B cell (primary cell): ENCODE results near the gene CHPF2. TPM values are rescaled to one million over a fixed set of nuclear protein-coding genes. Genes with fewer than 3 reads are reported as not detected.

Experiments
- ATAC-seq: fragments of 200-7000 bp; cut with Tn5 transposase; one replicate; pipeline ENCODE4 v1.10.0; 2021; ENCODE audit warnings: low read depth, mild to moderate bottlenecking, moderate number of reproducible peaks, moderate library complexity
- CTCF ChIA-PET: fragments of 350-600 bp; sonication (Branson Sonifier 250); formaldehyde crosslinking; loops from one replicate; lab custom pipeline; 2021; ENCODE audit warnings: antibody characterized with exemption, inconsistent platforms; lab: Charles Lee
- POLR2A ChIA-PET: fragments of 350-600 bp; sonication (Branson Sonifier 250); formaldehyde crosslinking; loops from one replicate; lab custom pipeline; 2021; ENCODE audit warnings: antibody characterized with exemption; lab: Charles Lee
- DNase-seq: peaks from one replicate; pipeline ENCODE4 v3.0.0; 2013
- H2AFZ ChIP-seq: 2 replicates; pipeline ENCODE4 v1.6.1; 2012; ENCODE audit warnings: mild to moderate bottlenecking, low read depth, low read length; ENCODE audit not compliant: insufficient read depth, poor library complexity, severe bottlenecking
- H3K27ac ChIP-seq, 2 donors: 1 replicate in 1 of 2; 2 replicates in 1 of 2; pipeline ENCODE4 v1.5.1; 2012 to 2013; ENCODE audit warnings: low read length in 2 of 2, mild to moderate bottlenecking in 2 of 2, moderate library complexity in 1 of 2
- H3K27me3 ChIP-seq, 4 experiments: fragments of 200-600 bp in 1 of 4; sonication (generic) in 1 of 4; replicated peaks in 1 of 4; 1 replicate in 2 of 4; 2 replicates in 2 of 4; pipeline versions ENCODE4 v1.6.1 to v1.7.0; 2013 to 2016; ENCODE audit warnings: low read length in 3 of 4, mild to moderate bottlenecking in 2 of 4, mixed read lengths in 1 of 4, moderate library complexity in 1 of 4; ENCODE audit not compliant: insufficient read depth in 4 of 4, control insufficient read depth in 3 of 4; ENCODE audit errors: control extremely low read depth in 1 of 4
- H3K36me3 ChIP-seq, 2 experiments: replicated peaks in 1 of 2; 1 replicate in 1 of 2; 2 replicates in 1 of 2; pipeline versions ENCODE4 v1.6.1 to v1.7.1; 2013; ENCODE audit warnings: low read length in 1 of 2; ENCODE audit not compliant: insufficient read depth in 2 of 2, control insufficient read depth in 1 of 2; ENCODE audit errors: control extremely low read depth in 1 of 2, extremely low read depth in 1 of 2
- H3K4me1 ChIP-seq, 2 donors: fragments of 200-600 bp in 1 of 2; sonication (generic) in 1 of 2; 1 replicate in 1 of 2; 2 replicates in 1 of 2; pipeline versions ENCODE4 v1.5.1 to v1.6.1; 2013 to 2017; ENCODE audit warnings: low read length in 2 of 2; ENCODE audit not compliant: control insufficient read depth in 2 of 2, insufficient read depth in 2 of 2
- H3K4me2 ChIP-seq: replicated peaks from 2 replicates; pipeline ENCODE3; 2012; ENCODE audit warnings: mild to moderate bottlenecking, low read depth, low read length; ENCODE audit not compliant: poor library complexity, severe bottlenecking
- H3K4me3 ChIP-seq, 5 experiments: fragments of 200-600 bp in 1 of 5; sonication (generic) in 1 of 5; 1 replicate in 3 of 5; 2 replicates in 2 of 5; pipeline versions ENCODE4 v1.5.1 to v1.7.0; 2011 to 2016; ENCODE audit warnings: low read length in 4 of 5, mild to moderate bottlenecking in 4 of 5, low read depth in 2 of 5, control low read depth in 1 of 5, moderate library complexity in 1 of 5; ENCODE audit not compliant: insufficient read depth in 1 of 5; ENCODE audit errors: control extremely low read depth in 1 of 5, extremely low read depth in 1 of 5
- H3K79me2 ChIP-seq: fragments of 200-600 bp; sonication (generic); one replicate; pipeline ENCODE4 v1.6.0; 2016; ENCODE audit warnings: low read length; ENCODE audit not compliant: control insufficient read depth, insufficient read depth
- H3K9ac ChIP-seq: fragments of 200-600 bp; sonication (generic); 2 replicates; pipeline ENCODE4 v1.6.1; 2017; ENCODE audit warnings: mild to moderate bottlenecking, low read length, moderate library complexity
- H3K9me3 ChIP-seq, 3 donors: one replicate each; pipeline versions ENCODE4 v1.6.1 to v1.7.1; 2013; ENCODE audit warnings: low read length in 2 of 3; ENCODE audit not compliant: control insufficient read depth in 2 of 3, insufficient read depth in 1 of 3; ENCODE audit errors: control extremely low read depth in 1 of 3
- H4K20me1 ChIP-seq: 2 replicates; pipeline ENCODE4 v1.6.0; 2012; ENCODE audit warnings: mild to moderate bottlenecking, low read length; ENCODE audit not compliant: insufficient read depth, control insufficient read depth, poor library complexity, severe bottlenecking
- H3K27ac Mint-ChIP-seq: one replicate; pipeline ENCODE4 v1.8.0; 2021; ENCODE audit warnings: mixed read lengths
- H3K27me3 Mint-ChIP-seq: one replicate; pipeline ENCODE4 v1.8.0; 2021; ENCODE audit warnings: mixed read lengths
- H3K4me1 Mint-ChIP-seq: one replicate; pipeline ENCODE4 v1.8.0; 2021; ENCODE audit warnings: mixed read lengths
- H3K4me3 Mint-ChIP-seq: one replicate; pipeline ENCODE4 v1.8.0; 2021; ENCODE audit warnings: mixed read lengths
- H3K9me3 Mint-ChIP-seq: one replicate; pipeline ENCODE4 v1.8.0; 2022; ENCODE audit warnings: mixed read lengths; ENCODE audit not compliant: insufficient read depth
- CTCF ChIP-seq: fragments of 200-600 bp; IDR thresholded peaks from one replicate; pipeline ENCODE4 v1.8.0; 2022; ENCODE audit warnings: antibody characterized with exemption, mild to moderate bottlenecking
- EZH2 ChIP-seq: IDR thresholded peaks from 2 replicates; pipeline ENCODE4 v1.6.1; 2012; ENCODE audit warnings: borderline replicate concordance, low read depth, mild to moderate bottlenecking, moderate library complexity, low read length; ENCODE audit not compliant: insufficient read depth, poor library complexity, severe bottlenecking
- WGBS: methylation state at CpG from one replicate; pipeline ENCODE4 v1.1.5; 2013; ENCODE audit warnings: missing lambda C conversion rate; ENCODE audit not compliant: insufficient coverage; 5-methylcytosine and 5-hydroxymethylcytosine counted together
- intact Hi-C: fragments of 100-400 bp; cut with micrococcal nuclease; formaldehyde crosslinking; loops from one replicate; pipeline ENCODE4 v1.10.0; 2022
- polyA plus RNA-seq: library from polyadenylated mRNA; depleted of rRNA; stranded (reverse); fragments of >200 nt; gene quantifications from 2 replicates; pipeline ENCODE4 v1.2.3, GENCODE V29; 2012
- total RNA-seq, 2 donors: library from RNA; stranded (reverse); fragments of 120-200 nt in 1 of 2; gene quantifications; 1 replicate in 1 of 2; 2 replicates in 1 of 2; pipeline versions ENCODE4 v1.2.3 to v1.2.4, GENCODE V29; 2013 to 2022

CHPF2 gene
- total and polyA plus RNA-seq, 2 donors (not counting 1 experiment from before 2014, with no cell fraction given) = 39.4 to 39.9 TPM

- ChIA-PET CTCF (no interaction called here), POLR2A (no interaction called here)
- Histone ChIP-seq H3K4me3 (no peak overlapping the region), H3K4me1 (no peaks in the 10 kb centered on the region), H4K20me1 (no peaks in the 10 kb centered on the region), H3K27me3 (peaks cover 0 to 8% (median 0%) of the 10 kb centered on the region in 4 experiments), H3K79me2 (no peaks in the 10 kb centered on the region), H3K9me3 (no peaks in the 10 kb centered on the region), H2AFZ (no peak overlapping the region), H3K4me2 (no peak overlapping the region), H3K9ac (no peak overlapping the region), H3K27ac (no peak overlapping the region), H3K36me3 (no peaks in the 10 kb centered on the region)
- no peak for TF ChIP-seq CTCF
- no peak for TF ChIP-seq EZH2
- no peak overlapping the region for H3K27ac Mint-ChIP-seq
- ATAC-seq (no peak), DNase-seq (no peak)
- no peaks in the 10 kb centered on the region for H3K9me3 Mint-ChIP-seq
- WGBS = 78% methylated on average over 22 of the region's 22 CpGs
- no peak overlapping the region for H3K4me3 Mint-ChIP-seq
- peaks cover 25% of the 10 kb centered on the region for H3K27me3 Mint-ChIP-seq
- peaks cover 4% of the 10 kb centered on the region for H3K4me1 Mint-ChIP-seq
- intact Hi-C loops = no loop called here
Measured at GRCh38 chr7:151187409-151188251, 44.7 kb upstream of the CHPF2 start.

- ChIA-PET POLR2A (no interaction called here), CTCF (no interaction called here)
- Mint-ChIP-seq H3K9me3 (no peaks in the 10 kb centered on the region), H3K4me1 (peaks cover 4% of the 10 kb centered on the region), H3K4me3 (no peak overlapping the region), H3K27ac (no peak overlapping the region), H3K27me3 (peaks cover 25% of the 10 kb centered on the region)
- no peaks in the 10 kb centered on the region for H3K36me3 ChIP-seq
- no peak overlapping the region for H2AFZ ChIP-seq
- intact Hi-C loops = no loop called here
- 28% methylated on average over 4 of the region's 5 CpGs for WGBS
- no peak overlapping the region for H3K4me2 ChIP-seq
- TF ChIP-seq CTCF (no peak), EZH2 (no peak)
- no peak overlapping the region for H3K4me3 ChIP-seq
- peaks cover 0 to 8% (median 0%) of the 10 kb centered on the region in 4 experiments for H3K27me3 ChIP-seq
- H3K9ac ChIP-seq = no peak overlapping the region
- H3K9me3 ChIP-seq = no peaks in the 10 kb centered on the region
- H3K4me1 ChIP-seq = no peaks in the 10 kb centered on the region
- no peak for DNase-seq
- H4K20me1 ChIP-seq = no peaks in the 10 kb centered on the region
- no peak for ATAC-seq
- H3K27ac ChIP-seq = no peak overlapping the region
- H3K79me2 ChIP-seq = no peaks in the 10 kb centered on the region
Measured at GRCh38 chr7:151188252-151188542, 44.1 kb upstream of the CHPF2 start.
